H9 (cell line): ENCODE results near the gene DGKH. TPM values are rescaled to one million over a fixed set of nuclear protein-coding genes. Genes with fewer than 3 reads are reported as not detected.

Source experiments
- DNase-seq: peaks from one replicate; pipeline ENCODE4 v3.0.0-alpha.2; 2017
- H2AFZ ChIP-seq: one replicate; pipeline ENCODE4 v1.6.1; 2013; ENCODE audit warnings: mild to moderate bottlenecking, low read length, control low read depth, moderate library complexity
- H2AK5ac ChIP-seq: 2 replicates; pipeline ENCODE4 v1.6.1; 2013; ENCODE audit warnings: low read length, control low read depth, mixed read lengths; ENCODE audit not compliant: insufficient read length
- H2BK120ac ChIP-seq: one replicate; pipeline ENCODE4 v1.6.1; 2013; ENCODE audit warnings: low read depth, mild to moderate bottlenecking, low read length, control low read depth, inconsistent platforms; ENCODE audit not compliant: poor library complexity, severe bottlenecking
- H2BK12ac ChIP-seq: 2 replicates; pipeline ENCODE4 v1.6.1; 2013; ENCODE audit warnings: low read length, control low read depth, mixed read lengths, low read depth; ENCODE audit not compliant: insufficient read length
- H2BK15ac ChIP-seq: 2 replicates; pipeline ENCODE4 v1.6.1; 2013; ENCODE audit warnings: low read depth, low read length, control low read depth
- H2BK20ac ChIP-seq: one replicate; pipeline ENCODE4 v1.6.1; 2013; ENCODE audit warnings: low read depth, mild to moderate bottlenecking, low read length, control low read depth, inconsistent platforms; ENCODE audit not compliant: poor library complexity, severe bottlenecking
- H2BK5ac ChIP-seq: 2 replicates; pipeline ENCODE4 v1.6.1; 2013; ENCODE audit warnings: low read length, control low read depth, mixed read lengths; ENCODE audit not compliant: insufficient read length
- H3K14ac ChIP-seq: 2 replicates; pipeline ENCODE4 v1.6.1; 2013; ENCODE audit warnings: low read length, control low read depth; ENCODE audit not compliant: insufficient read depth
- H3K18ac ChIP-seq: 2 replicates; pipeline ENCODE4 v1.6.1; 2013; ENCODE audit warnings: low read depth, mild to moderate bottlenecking, mixed read lengths, low read length, control low read depth; ENCODE audit not compliant: insufficient read length
- H3K23ac ChIP-seq: 2 replicates; pipeline ENCODE4 v1.6.1; 2013; ENCODE audit warnings: low read length, control low read depth, mixed read lengths, low read depth; ENCODE audit not compliant: insufficient read length
- H3K23me2 ChIP-seq: 2 replicates; pipeline ENCODE4 v1.6.1; 2013; ENCODE audit warnings: low read depth, mild to moderate bottlenecking, mixed read lengths, low read length, control low read depth; ENCODE audit not compliant: insufficient read length, poor library complexity, severe bottlenecking
- H3K27ac ChIP-seq: 2 replicates; pipeline ENCODE4 v1.5.1; 2013; ENCODE audit warnings: low read length, control low read depth, mixed read lengths, low read depth; ENCODE audit not compliant: insufficient read length
- H3K27me3 ChIP-seq: 2 replicates; pipeline ENCODE4 v1.6.1; 2013; ENCODE audit warnings: low read length, control low read depth, inconsistent platforms; ENCODE audit not compliant: insufficient read depth
- H3K4ac ChIP-seq: 2 replicates; pipeline ENCODE4 v1.6.1; 2013; ENCODE audit warnings: low read depth, mild to moderate bottlenecking, control low read depth, inconsistent platforms, low read length, moderate library complexity
- H3K4me1 ChIP-seq: 2 replicates; pipeline ENCODE4 v1.6.1; 2013; ENCODE audit warnings: low read length, control low read depth, inconsistent platforms; ENCODE audit not compliant: insufficient read depth
- H3K4me2 ChIP-seq: 2 replicates; pipeline ENCODE4 v1.6.1; 2013; ENCODE audit warnings: low read length, control low read depth, mixed read lengths; ENCODE audit not compliant: insufficient read length, insufficient read depth
- H3K56ac ChIP-seq: 2 replicates; pipeline ENCODE4 v1.6.1; 2013; ENCODE audit warnings: low read depth, mild to moderate bottlenecking, mixed read lengths, low read length, control low read depth; ENCODE audit not compliant: insufficient read length
- H3K79me1 ChIP-seq: 2 replicates; pipeline ENCODE4 v1.6.1; 2013; ENCODE audit warnings: low read depth, mild to moderate bottlenecking, moderate library complexity, low read length, control low read depth, inconsistent platforms; ENCODE audit not compliant: insufficient read depth, poor library complexity, severe bottlenecking
- H3K79me2 ChIP-seq: 2 replicates; pipeline ENCODE4 v1.6.1; 2013; ENCODE audit warnings: low read length, control low read depth, inconsistent platforms; ENCODE audit not compliant: insufficient read depth
- H3K9ac ChIP-seq: 2 replicates; pipeline ENCODE4 v1.6.1; 2013; ENCODE audit warnings: low read length, control low read depth, mixed read lengths; ENCODE audit not compliant: insufficient read length; ENCODE audit errors: extremely low read depth
- H3K9me3 ChIP-seq: one replicate; pipeline ENCODE4 v1.6.1; 2013; ENCODE audit warnings: low read depth, low read length, inconsistent platforms; ENCODE audit not compliant: control insufficient read depth
- H3T11ph ChIP-seq: one replicate; pipeline ENCODE4 v1.6.1; 2013; ENCODE audit warnings: mild to moderate bottlenecking, low read length, control low read depth, inconsistent platforms
- H4K20me1 ChIP-seq: one replicate; pipeline ENCODE4 v1.6.1; 2013; ENCODE audit not compliant: control insufficient read depth, insufficient read length, insufficient read depth
- H4K5ac ChIP-seq: 2 replicates; pipeline ENCODE4 v1.6.1; 2013; ENCODE audit warnings: low read depth, mild to moderate bottlenecking, mixed read lengths, low read length, control low read depth; ENCODE audit not compliant: insufficient read length
- H4K8ac ChIP-seq: replicated peaks from 2 replicates; pipeline ENCODE4 v1.6.1; 2013; ENCODE audit warnings: low read length, control low read depth, mixed read lengths, low read depth; ENCODE audit not compliant: insufficient read length
- H4K91ac ChIP-seq: 2 replicates; pipeline ENCODE4 v1.6.1; 2013; ENCODE audit warnings: low read depth, mild to moderate bottlenecking, moderate library complexity, mixed read lengths, low read length, control low read depth; ENCODE audit not compliant: insufficient read length
- H3K27ac Mint-ChIP-seq, 3 experiments: 2 replicates in 2 of 3; 3 replicates in 1 of 3; pipeline ENCODE4 v1.8.0; 2020 to 2021; ENCODE audit warnings: mixed read lengths in 3 of 3, mild to moderate bottlenecking in 1 of 3, moderate library complexity in 1 of 3
- H3K27me3 Mint-ChIP-seq: 2 replicates; pipeline ENCODE4 v1.8.0; 2021; ENCODE audit warnings: low read depth, mild to moderate bottlenecking, moderate library complexity, mixed read lengths
- H3K36me3 Mint-ChIP-seq, 3 experiments: 2 replicates in 2 of 3; 3 replicates in 1 of 3; pipeline ENCODE4 v1.8.0; 2020 to 2021; ENCODE audit warnings: low read depth in 3 of 3, mixed read lengths in 3 of 3; ENCODE audit not compliant: insufficient read depth in 1 of 3
- H3K4me1 Mint-ChIP-seq, 2 experiments: 2 replicates each; pipeline ENCODE4 v1.8.0; 2020; ENCODE audit warnings: mixed read lengths in 2 of 2
- H3K4me3 Mint-ChIP-seq, 2 experiments: 2 replicates in 1 of 2; 3 replicates in 1 of 2; pipeline ENCODE4 v1.8.0; 2020 to 2021; ENCODE audit warnings: mild to moderate bottlenecking in 2 of 2, mixed read lengths in 2 of 2, moderate library complexity in 1 of 2
- H3K9me3 Mint-ChIP-seq, 2 experiments: 2 replicates in 1 of 2; 3 replicates in 1 of 2; pipeline ENCODE4 v1.8.0; 2020; ENCODE audit warnings: mild to moderate bottlenecking in 2 of 2, mixed read lengths in 2 of 2, moderate library complexity in 1 of 2
- WGBS: extraction: QIAGEN DNeasy Blood & Tissue Kit; methylation state at CpG from one replicate; pipeline ENCODE4 v1.1.7; 2013; ENCODE audit warnings: missing lambda C conversion rate, low lambda C conversion rate, mixed read lengths; ENCODE audit not compliant: insufficient read length; ENCODE audit errors: extremely low coverage; 5-methylcytosine and 5-hydroxymethylcytosine counted together
- total RNA-seq: library from RNA; stranded (reverse); gene quantifications from 2 replicates; pipeline ENCODE4 v1.2.1, GENCODE V29; 2021
- TF ChIP-seq, protein P1 (sequence below): fragments of 200-600 bp; sonication (generic); conservative IDR thresholded peaks from 3 replicates; pipeline ENCODE4 v1.8.0; 2021; ENCODE audit warnings: antibody characterized with exemption, mild to moderate bottlenecking

Gene DGKH
- total RNA-seq, 1 experiment from 2014 or later: 8.6 TPM

DNA sequence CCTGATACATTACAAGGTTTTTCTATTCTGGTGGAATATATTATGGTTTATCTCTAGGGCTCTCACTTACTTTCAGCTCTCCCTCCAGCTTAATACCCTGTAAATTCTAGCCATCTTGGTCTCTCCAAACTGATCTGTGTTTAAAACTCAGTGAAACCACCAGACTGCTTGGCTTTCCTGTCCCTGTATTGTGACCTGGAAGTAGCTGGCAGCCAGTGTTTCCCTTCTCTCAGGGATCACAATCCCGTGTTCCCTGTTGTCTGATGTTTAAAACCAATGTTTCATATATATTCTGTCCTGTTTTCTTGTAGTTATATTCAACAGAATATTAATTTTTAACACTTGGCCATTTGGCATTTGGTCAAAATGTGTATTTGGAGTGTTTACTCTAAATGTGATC lies 231.5 kb downstream of the DGKH start:
- Mint-ChIP-seq H3K4me3 (no peak overlapping the region), H3K27ac (no peak overlapping the region), H3K9me3 (peaks cover 0 to 4% of the 10 kb centered on the region in 2 experiments; a peak in 1 of 5 replicates), H3K36me3 (no peaks in the 10 kb centered on the region), H3K4me1 (peaks cover 45 to 46% of the 10 kb centered on the region in 2 experiments), H3K27me3 (no peaks in the 10 kb centered on the region)
- H2AK5ac ChIP-seq: no peak overlapping the region
- DNase-seq: no peak
- no peak overlapping the region for H2BK120ac ChIP-seq
- H3K4me2 ChIP-seq: no peak overlapping the region
- H3K23me2 ChIP-seq: no peaks in the 10 kb centered on the region
- H3K79me2 ChIP-seq: peaks cover 11% of the 10 kb centered on the region; the same call in 1 of the 2 replicates
- no peak overlapping the region for H2BK20ac ChIP-seq
- WGBS: no CpG with 5 or more reads among the region's 1 CpG
- H3T11ph ChIP-seq: no peak overlapping the region
- no peak overlapping the region for H3K9ac ChIP-seq
- H4K8ac ChIP-seq: no peak overlapping the region
- TF ChIP-seq, protein P1, sequence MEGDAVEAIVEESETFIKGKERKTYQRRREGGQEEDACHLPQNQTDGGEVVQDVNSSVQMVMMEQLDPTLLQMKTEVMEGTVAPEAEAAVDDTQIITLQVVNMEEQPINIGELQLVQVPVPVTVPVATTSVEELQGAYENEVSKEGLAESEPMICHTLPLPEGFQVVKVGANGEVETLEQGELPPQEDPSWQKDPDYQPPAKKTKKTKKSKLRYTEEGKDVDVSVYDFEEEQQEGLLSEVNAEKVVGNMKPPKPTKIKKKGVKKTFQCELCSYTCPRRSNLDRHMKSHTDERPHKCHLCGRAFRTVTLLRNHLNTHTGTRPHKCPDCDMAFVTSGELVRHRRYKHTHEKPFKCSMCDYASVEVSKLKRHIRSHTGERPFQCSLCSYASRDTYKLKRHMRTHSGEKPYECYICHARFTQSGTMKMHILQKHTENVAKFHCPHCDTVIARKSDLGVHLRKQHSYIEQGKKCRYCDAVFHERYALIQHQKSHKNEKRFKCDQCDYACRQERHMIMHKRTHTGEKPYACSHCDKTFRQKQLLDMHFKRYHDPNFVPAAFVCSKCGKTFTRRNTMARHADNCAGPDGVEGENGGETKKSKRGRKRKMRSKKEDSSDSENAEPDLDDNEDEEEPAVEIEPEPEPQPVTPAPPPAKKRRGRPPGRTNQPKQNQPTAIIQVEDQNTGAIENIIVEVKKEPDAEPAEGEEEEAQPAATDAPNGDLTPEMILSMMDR: no peak
- no peaks in the 10 kb centered on the region for H4K20me1 ChIP-seq
- no peak overlapping the region for H2BK5ac ChIP-seq
- no peak overlapping the region for H3K27ac ChIP-seq
- H3K23ac ChIP-seq: no peak overlapping the region
- H3K27me3 ChIP-seq: no peaks in the 10 kb centered on the region
- no peak overlapping the region for H2BK12ac ChIP-seq
- no peak overlapping the region for H2BK15ac ChIP-seq
- peaks cover 8% of the 10 kb centered on the region for H3K4me1 ChIP-seq
- H3K9me3 ChIP-seq: no peaks in the 10 kb centered on the region
- no peak overlapping the region for H2AFZ ChIP-seq
- H3K14ac ChIP-seq: no peak overlapping the region
- no peak overlapping the region for H3K4ac ChIP-seq
- H4K91ac ChIP-seq: no peak overlapping the region
- no peak overlapping the region for H3K56ac ChIP-seq
- H3K18ac ChIP-seq: no peak overlapping the region
- H3K79me1 ChIP-seq: no peaks in the 10 kb centered on the region
- no peak overlapping the region for H4K5ac ChIP-seq
